Colonic mucosa (tissue), 4 donors: ENCODE measurements around the gene CHN2. TPM values are rescaled to one million over a fixed set of nuclear protein-coding genes. Genes with fewer than 3 reads are reported as not detected.

ENCODE experiments used
- DNase-seq: peaks from one replicate; pipeline ENCODE4 v3.0.0-alpha.2; 2020
- H3K27ac ChIP-seq: fragments of 200-600 bp; one replicate; pipeline ENCODE4 v1.8.0; 2021
- H3K27me3 ChIP-seq: fragments of 200-600 bp; one replicate; pipeline ENCODE4 v1.8.0; 2021
- H3K36me3 ChIP-seq: fragments of 200-600 bp; one replicate; pipeline ENCODE4 v1.8.0; 2021
- H3K4me1 ChIP-seq: fragments of 200-600 bp; one replicate; pipeline ENCODE4 v1.8.0; 2021; ENCODE audit warnings: mild to moderate bottlenecking
- H3K4me3 ChIP-seq: fragments of 200-600 bp; one replicate; pipeline ENCODE4 v1.8.0; 2021
- H3K9ac ChIP-seq, 2 donors: one replicate each; pipeline ENCODE4 v1.7.0; 2013; ENCODE audit warnings: control low read depth in 2 of 2, low read depth in 2 of 2, low read length in 2 of 2
- H3K9me3 ChIP-seq: fragments of 200-600 bp; one replicate; pipeline ENCODE4 v1.8.0; 2021
- CTCF ChIP-seq: fragments of 200-600 bp; IDR thresholded peaks from one replicate; pipeline ENCODE4 v1.8.0; 2022; ENCODE audit warnings: antibody characterized with exemption, mild to moderate bottlenecking
- intact Hi-C: fragments of 100-400 bp; cut with DNase I; formaldehyde crosslinking; loops from one replicate; pipeline ENCODE4 v1.14.1; 2022
- total RNA-seq, 2 donors: library from RNA; stranded (reverse); fragmentation: NEBNext Ultra II Directional in 1 of 2; extraction: Animal tissue kit (Norgen Biotek cat#: 25700) in 1 of 2; gene quantifications; one replicate each; pipeline ENCODE4 v1.2.1, GENCODE V29; 2021
- donor health status: healthy.
- donor health status: DM: no; HTN: no; CAD: no.
- donor health status: DM: no; HTN: no; CAD: no.

CHN2 gene
- total RNA-seq, 2 donors from 2014 or later = 12.8 to 19.8 TPM

- no peak for TF ChIP-seq CTCF
- H3K27ac ChIP-seq = no peak overlapping the region
- intact Hi-C loops = loop anchor here (10.0 kb wide), 1 partner anchor 135 kb away; the partner anchor contains the start of gene CHN2
Observed at GRCh38 chr7:29330136-29330535, 135.6 kb downstream of the CHN2 start.

GRCh38 chr7:29331163-29331562 is 136.6 kb downstream of the CHN2 start:
- TF ChIP-seq CTCF = no peak
- H3K9me3 ChIP-seq = no peaks in the 10 kb centered on the region
- H3K27me3 ChIP-seq = no peaks in the 10 kb centered on the region
- no peak overlapping the region for H3K9ac ChIP-seq
- no peak overlapping the region for H3K4me3 ChIP-seq
- intact Hi-C loops = loop anchor here (10.0 kb wide), 1 partner anchor 136 kb away; the partner anchor contains the start of gene CHN2
- DNase-seq = no peak
- no peak overlapping the region for H3K27ac ChIP-seq
- H3K36me3 ChIP-seq = no peaks in the 10 kb centered on the region
- no peaks in the 10 kb centered on the region for H3K4me1 ChIP-seq

More at GRCh38 chr7:29330136-29330535, 135.6 kb downstream of the CHN2 start:
- Histone ChIP-seq H3K9me3 (no peaks in the 10 kb centered on the region), H3K9ac (no peak overlapping the region), H3K4me1 (no peaks in the 10 kb centered on the region), H3K36me3 (no peaks in the 10 kb centered on the region), H3K4me3 (no peak overlapping the region), H3K27me3 (no peaks in the 10 kb centered on the region)
- DNase-seq = no peak

- TF ChIP-seq CTCF = no peak
- Histone ChIP-seq H3K27me3 (no peaks in the 10 kb centered on the region), H3K4me1 (no peaks in the 10 kb centered on the region), H3K4me3 (no peak overlapping the region), H3K36me3 (no peaks in the 10 kb centered on the region), H3K9ac (no peak overlapping the region), H3K9me3 (no peaks in the 10 kb centered on the region), H3K27ac (no peak overlapping the region)
- intact Hi-C loops = loop anchor here (10.0 kb wide), 1 partner anchor 137 kb away; the partner anchor contains the start of gene CHN2
- no peak for DNase-seq
Observed at GRCh38 chr7:29332042-29332811, 137.7 kb downstream of the CHN2 start.

- Histone ChIP-seq H3K9me3 (no peaks in the 10 kb centered on the region), H3K27me3 (no peaks in the 10 kb centered on the region), H3K4me3 (no peak overlapping the region), H3K27ac (no peak overlapping the region), H3K4me1 (no peaks in the 10 kb centered on the region), H3K36me3 (no peaks in the 10 kb centered on the region), H3K9ac (no peak overlapping the region)
- DNase-seq = no peak
- intact Hi-C loops = loop anchor here (10.0 kb wide), 1 partner anchor 138 kb away; the partner anchor contains the start of gene CHN2
- TF ChIP-seq CTCF = no peak
Observed at GRCh38 chr7:29332875-29333855, 138.6 kb downstream of the CHN2 start.
